Progenitor cell of endocrine pancreas (in vitro differentiated cells): ENCODE data around the gene PAXX. TPM values are rescaled to one million over a fixed set of nuclear protein-coding genes. Genes with fewer than 3 reads are reported as not detected.

Experiments used
- DNase-seq: peaks from one replicate; pipeline ENCODE4 v3.0.0; 2021; ENCODE audit warnings: low spot score; ENCODE audit not compliant: unreplicated experiment
- H3K27ac Mint-ChIP-seq: 2 replicates; pipeline ENCODE4 v1.8.0; 2021; ENCODE audit warnings: mild to moderate bottlenecking, moderate library complexity, mixed read lengths
- H3K27me3 Mint-ChIP-seq: 2 replicates; pipeline ENCODE4 v1.8.0; 2021; ENCODE audit warnings: mixed read lengths
- H3K36me3 Mint-ChIP-seq: 2 replicates; pipeline ENCODE4 v1.8.0; 2022; ENCODE audit warnings: mixed read lengths; ENCODE audit not compliant: insufficient read depth
- H3K4me1 Mint-ChIP-seq: 2 replicates; pipeline ENCODE4 v1.8.0; 2021; ENCODE audit warnings: low read depth, mixed read lengths
- H3K4me3 Mint-ChIP-seq: 2 replicates; pipeline ENCODE4 v1.8.0; 2021; ENCODE audit warnings: low read depth, mild to moderate bottlenecking, moderate library complexity, mixed read lengths
- H3K9me3 Mint-ChIP-seq: 2 replicates; pipeline ENCODE4 v1.8.0; 2021; ENCODE audit warnings: low read depth, mixed read lengths
- CTCF ChIP-seq: fragments of 200-600 bp; sonication (generic); IDR thresholded peaks from one replicate; pipeline ENCODE4 v1.5.0; 2021; ENCODE audit warnings: antibody characterized with exemption, mild to moderate bottlenecking; ENCODE audit not compliant: unreplicated experiment
- total RNA-seq: library from RNA; stranded (reverse); gene quantifications from 2 replicates; pipeline ENCODE4 v1.2.1, GENCODE V29; 2021

PAXX gene
- total RNA-seq, 1 donor from 2014 or later = 54.9 TPM

DNA sequence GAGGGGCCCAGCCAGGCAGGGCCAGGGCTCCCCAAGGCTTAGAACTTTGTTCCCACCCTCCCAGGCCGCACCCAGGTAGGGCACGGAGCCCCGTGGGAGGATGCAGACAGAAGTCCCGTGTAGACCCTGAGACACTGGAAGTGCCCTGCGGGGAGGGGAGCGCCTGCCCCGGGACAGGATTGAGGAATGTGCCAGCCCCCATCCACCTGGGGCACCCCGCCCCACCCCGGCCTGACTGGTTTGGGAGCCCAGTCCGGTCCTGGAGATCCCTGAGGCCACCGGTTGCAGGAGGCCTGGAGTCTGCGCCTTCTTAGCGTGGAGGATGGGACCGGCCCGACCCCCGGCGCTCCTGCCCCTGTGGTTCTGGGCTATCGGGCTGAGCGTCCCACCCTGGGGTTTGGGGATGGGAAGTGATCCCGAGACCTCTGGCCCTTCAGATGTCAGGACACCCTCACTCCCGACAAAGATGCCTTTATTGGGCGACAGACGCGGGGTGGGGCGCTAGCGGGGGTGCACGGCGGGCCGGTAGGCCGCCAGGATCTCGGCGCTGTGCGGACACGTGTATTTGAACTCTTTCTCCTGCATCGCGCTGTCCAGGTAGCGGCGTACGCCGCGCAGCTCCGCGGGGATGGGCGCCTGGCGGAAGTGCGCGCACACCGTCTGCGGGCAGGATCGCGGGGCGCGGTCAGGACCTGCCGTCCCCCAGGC, 2.1 kb downstream of the PAXX start:
- H3K9me3 Mint-ChIP-seq = no peaks in the 10 kb centered on the region
- H3K27ac Mint-ChIP-seq = no peak overlapping the region
- no peak overlapping the region for H3K4me3 Mint-ChIP-seq
- DNase-seq = no peak
- no peaks in the 10 kb centered on the region for H3K36me3 Mint-ChIP-seq
- no peak for TF ChIP-seq CTCF
- peaks cover 7% of the 10 kb centered on the region for H3K4me1 Mint-ChIP-seq
- no peaks in the 10 kb centered on the region for H3K27me3 Mint-ChIP-seq

DNA sequence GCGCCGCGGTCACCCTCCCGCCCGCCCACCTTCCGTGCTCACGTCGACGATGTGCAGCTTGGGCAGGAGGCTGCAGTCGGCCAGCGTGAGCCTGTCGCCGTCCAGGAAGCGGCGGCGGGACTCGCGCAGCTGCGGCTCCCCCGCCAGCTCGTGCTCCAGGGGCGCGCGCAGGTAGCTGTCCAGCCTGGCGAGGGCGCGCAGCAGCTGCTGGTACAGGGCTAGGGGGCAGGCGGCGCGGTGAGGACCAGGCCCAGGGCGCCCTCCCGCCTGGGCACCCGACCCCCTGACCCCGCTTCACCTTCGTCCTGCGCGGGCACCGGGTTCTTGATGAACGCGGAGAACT, 2.6 kb downstream of the PAXX start:
- no peak overlapping the region for H3K27ac Mint-ChIP-seq
- DNase-seq = no peak
- no peak for TF ChIP-seq CTCF
- no peak overlapping the region for H3K4me3 Mint-ChIP-seq
- H3K27me3 Mint-ChIP-seq = no peaks in the 10 kb centered on the region
- no peaks in the 10 kb centered on the region for H3K36me3 Mint-ChIP-seq
- peaks cover 1% of the 10 kb centered on the region for H3K4me1 Mint-ChIP-seq
- no peaks in the 10 kb centered on the region for H3K9me3 Mint-ChIP-seq

- Mint-ChIP-seq H3K36me3 (no peaks in the 10 kb centered on the region), H3K27me3 (no peaks in the 10 kb centered on the region), H3K4me3 (no peak overlapping the region), H3K27ac (no peak overlapping the region), H3K4me1 (peaks cover 1% of the 10 kb centered on the region), H3K9me3 (no peaks in the 10 kb centered on the region)
- DNase-seq = no peak
- no peak for TF ChIP-seq CTCF
Observed at GRCh38 chr9:136995362-136995761, 3.1 kb downstream of the PAXX start.

DNA sequence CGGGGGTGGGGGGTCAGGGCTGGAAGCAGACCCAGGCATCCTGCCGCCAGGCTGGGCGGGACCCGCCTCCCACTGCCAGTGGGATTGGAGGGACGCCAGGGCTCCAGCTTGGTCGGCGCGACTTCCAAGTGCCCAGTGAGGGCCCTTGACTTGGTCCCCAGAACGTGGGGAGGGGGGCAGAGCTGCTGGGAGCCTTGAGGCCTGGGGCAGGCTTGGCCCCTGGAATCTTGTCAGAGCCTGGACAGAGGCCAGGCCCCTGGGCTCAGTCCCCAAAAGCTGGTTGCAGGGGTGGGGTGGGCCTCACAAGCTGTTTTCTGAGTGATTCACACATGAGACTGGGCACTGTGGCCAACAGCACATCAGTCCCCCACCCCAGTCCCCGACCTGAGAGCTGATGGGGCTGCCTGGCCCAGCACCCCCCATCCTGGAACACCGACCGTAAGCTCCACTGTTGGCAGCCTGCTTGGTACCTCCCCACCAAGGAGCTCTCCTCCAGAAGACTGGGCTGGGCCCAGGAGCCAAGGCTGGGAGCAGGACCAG, 3.6 kb downstream of the PAXX start:
- H3K36me3 Mint-ChIP-seq = no peaks in the 10 kb centered on the region

More for the DNA sequence above, 3.6 kb downstream of the PAXX start:
- Mint-ChIP-seq H3K9me3 (no peaks in the 10 kb centered on the region), H3K27ac (no peak overlapping the region), H3K27me3 (no peaks in the 10 kb centered on the region), H3K4me3 (no peak overlapping the region), H3K4me1 (peaks cover 1% of the 10 kb centered on the region)
- no peak for DNase-seq
- no peak for TF ChIP-seq CTCF
